GM18502 (cell line): ENCODE measurements around the gene FUT9.

Source experiments
- ATAC-seq: cut with Tn5 transposase; IDR thresholded peaks from one replicate; pipeline ENCODE4 v1.9.1; 2021; ENCODE audit warnings: mild to moderate bottlenecking; ENCODE audit not compliant: unreplicated experiment, poor library complexity

The FUT9 gene

DNA sequence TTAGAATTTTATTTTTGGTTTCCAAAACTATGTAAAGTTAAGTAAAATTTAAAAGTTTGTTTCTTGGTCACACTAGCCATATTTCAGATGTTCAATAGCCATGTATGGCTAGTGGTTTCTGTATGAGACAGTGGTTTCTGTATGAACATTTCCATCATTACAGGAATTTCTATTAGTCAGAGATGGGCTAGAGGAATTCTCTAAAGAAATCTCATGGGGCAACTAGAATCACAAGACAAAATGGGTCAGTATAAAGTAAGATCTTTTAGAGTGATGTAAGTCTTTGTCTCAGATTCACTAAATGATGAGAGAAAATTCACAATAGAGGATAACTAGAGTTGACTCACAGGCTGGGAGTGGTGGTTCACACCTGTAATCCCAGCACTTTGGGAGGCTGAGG lies 149.0 kb downstream of the FUT9 start:
- peak; percentile 64 for ATAC-seq

DNA sequence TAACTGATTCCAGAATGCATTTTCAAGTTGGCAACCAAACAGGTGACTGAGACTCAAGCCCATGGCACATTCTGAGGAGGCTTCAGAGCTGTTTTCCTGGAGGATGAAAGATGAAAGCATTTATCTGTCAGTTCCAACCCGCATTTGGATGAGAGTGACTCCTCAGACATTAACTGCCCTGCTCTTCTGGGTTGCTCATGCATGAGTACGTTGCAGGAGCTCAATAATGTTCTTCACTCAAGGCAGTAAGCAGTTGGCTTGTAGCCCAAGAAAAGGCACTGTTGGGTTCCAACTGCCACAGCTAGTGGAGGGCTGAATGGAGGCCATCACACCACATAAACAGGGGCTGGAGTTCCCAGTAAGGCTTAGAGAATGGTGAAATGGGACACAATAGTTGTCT lies 155.3 kb downstream of the FUT9 start:
- no peak for ATAC-seq

DNA sequence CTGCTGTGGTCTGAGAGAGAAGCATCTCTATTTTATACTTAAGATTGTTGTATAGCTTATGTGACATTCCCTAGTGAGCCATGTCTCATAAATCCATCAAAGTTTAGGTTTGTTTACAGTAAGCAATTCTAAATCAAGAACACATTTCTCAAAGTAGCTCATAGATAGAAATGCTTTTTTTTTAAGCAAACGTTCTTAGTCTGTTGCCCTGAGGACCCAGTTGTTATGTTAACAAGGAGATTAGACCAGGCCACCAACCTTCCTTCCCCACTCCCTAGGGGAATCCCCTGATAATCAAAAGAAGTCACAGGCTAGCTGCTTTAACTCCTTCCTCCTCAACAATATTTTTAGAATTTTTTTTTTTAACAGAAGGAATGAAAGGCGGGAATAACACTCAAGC lies 169.0 kb downstream of the FUT9 start:
- ATAC-seq = no peak

DNA sequence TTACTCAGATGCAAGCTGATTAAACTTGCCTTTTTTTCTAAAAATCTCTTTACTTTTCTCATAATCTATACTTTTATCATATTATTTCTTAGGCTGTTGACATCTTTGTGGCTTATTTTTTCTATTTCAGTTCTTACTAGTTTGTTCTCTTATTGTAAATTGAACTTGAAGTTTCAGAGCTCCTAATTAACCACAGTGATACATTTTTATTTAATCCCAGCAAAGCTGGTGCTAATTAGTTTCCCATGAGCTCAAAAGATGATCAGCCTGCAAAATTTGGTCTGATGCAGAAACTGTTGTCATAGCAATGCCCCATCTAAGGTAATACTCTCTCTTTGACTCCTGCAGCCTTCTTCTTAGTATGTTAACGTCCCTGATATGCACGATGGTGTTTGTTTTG lies 170.3 kb downstream of the FUT9 start:
- no peak for ATAC-seq

DNA sequence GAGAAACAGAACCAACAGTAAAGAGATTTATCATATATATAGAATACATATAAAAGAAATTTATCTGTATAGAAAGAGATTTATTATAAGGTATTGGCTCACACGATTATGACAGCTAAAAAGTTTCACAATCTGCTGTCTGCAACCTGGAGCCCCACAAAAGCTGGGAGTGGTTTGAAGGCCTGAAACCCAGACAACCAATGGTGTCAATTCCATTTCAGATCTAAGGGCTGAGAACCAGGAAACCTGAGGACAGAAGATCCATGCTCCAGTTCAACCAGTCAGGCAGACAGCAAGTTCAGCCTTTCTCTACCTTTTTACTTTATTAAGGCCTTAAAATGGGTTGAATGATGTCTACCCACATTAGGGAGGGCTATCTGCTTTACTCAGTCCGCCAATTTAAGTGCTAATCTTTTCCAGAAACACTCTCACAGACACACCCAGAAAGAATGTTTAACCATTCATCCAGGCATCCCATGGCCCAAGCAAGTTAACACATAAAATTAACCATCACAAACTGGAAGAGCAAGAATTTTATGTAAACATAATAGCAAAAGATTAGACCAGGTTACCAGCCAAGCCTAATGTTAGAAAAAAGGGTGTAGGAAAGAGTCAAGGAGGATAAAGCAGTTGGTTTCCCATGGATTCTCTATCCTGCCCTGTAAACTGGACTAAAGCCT lies 170.9 kb downstream of the FUT9 start:
- ATAC-seq = no peak

DNA sequence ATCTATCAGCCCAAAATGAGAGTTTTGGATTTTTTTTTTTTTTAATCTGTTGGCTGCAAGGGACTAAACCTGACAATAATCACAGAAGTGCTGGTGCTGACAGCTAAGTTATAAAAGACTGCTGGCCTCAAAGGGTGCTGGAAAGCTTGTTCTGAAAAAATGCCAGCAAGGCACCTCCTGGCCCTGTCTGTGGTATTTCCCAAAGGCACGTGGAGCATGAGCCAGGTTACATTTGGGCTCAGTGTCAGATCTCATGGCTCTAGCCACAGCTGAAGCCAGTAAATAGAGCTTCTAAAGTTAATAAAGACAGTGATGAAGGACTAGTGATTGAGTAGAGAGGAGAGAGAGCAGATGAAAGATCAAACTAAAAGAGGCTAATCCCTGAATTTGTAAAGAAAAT lies 178.9 kb downstream of the FUT9 start:
- ATAC-seq = no peak

DNA sequence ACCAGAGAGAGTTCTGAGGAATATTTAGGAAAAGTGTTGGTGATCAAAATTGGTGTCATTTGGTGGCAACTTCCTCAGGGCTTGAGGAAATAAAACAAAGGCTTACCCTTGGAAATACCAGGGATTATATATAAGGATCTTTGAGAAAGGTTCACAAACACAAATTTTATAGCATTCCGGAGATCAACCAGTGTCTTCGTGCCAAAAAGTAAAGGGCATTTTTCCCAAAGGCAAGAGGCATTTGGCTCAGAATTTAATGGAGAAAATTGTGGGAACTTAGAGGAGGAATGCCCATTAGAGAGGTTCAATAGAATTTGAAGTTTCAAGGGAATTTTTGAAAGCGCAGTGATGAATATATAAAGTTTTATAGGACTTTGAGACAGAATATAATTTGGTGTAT lies 179.5 kb downstream of the FUT9 start:
- no peak for ATAC-seq

DNA sequence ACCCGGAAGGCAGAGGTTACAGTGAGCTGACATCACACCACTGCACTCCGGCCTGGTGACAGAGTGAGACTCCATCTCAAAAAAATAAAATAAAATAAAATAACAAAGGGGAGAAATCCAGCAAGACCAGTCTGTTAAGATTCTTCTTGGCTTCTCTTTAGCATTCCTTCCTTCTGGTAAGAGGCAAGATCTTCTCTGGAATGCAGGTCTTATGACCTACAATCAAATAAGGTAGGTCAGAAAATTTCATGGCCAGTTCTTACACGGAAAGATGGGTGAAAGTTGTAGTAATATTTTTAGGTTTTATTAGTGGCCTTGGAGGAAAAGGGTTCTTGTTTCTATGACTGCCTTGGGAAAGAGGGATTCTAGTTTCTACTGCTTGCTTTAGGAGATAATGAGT lies 180.9 kb downstream of the FUT9 start:
- ATAC-seq = no peak

DNA sequence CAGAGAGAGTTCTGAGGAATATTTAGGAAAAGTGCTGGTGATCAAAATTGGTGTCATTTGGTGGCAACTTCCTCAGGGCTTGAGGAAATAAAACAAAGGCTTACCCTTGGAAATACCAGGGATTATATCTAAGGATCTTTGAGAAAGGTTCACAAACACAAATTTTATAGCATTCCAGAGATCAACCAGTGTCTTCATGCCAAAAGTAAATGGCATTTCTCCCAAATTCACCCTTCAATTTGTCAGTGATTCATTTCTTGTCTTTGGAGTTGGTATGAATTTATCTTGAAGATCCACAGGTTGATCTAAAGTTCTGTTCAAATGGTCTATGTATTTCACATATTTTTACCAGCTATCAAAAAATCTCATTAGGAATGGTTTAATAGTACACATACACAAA lies 181.5 kb downstream of the FUT9 start:
- ATAC-seq = no peak

DNA sequence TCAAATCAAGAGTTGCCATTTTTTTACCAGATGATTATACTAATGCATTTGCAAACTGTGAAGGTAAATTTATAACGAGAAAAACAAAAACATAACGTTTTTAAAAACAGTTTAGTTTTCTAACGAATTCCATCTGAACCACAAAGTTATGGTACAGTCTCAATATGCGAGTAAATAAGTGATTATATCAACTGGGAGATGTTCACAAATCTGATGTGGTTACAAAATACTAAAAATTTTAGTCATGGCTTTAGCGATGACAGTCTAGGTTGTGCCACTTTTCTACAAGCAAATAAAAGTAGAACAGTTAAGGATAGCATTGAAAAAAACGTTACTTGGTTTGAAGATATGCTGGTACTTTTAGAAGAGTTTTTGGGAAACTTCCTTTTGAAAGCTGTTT lies 186.8 kb downstream of the FUT9 start:
- no peak for ATAC-seq

DNA sequence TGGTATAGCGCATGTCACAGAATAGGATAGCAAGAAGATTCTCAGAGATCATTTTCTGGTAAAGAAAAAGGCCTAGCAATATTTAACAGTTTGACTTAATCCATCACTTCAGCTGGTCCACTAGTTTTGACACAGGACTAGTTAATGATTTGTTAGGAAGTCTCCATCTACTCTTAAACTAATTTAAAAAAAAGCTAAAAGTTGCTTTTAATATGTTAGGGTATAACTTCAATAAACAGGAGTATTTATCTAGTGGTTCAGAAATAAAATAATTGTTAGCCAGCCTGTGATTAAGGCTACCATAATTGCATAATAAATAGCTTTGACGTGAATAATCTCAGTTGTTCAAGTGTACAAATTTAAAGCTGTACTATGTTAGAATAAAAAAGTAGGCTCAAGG lies 195.6 kb downstream of the FUT9 start:
- ATAC-seq = no peak

DNA sequence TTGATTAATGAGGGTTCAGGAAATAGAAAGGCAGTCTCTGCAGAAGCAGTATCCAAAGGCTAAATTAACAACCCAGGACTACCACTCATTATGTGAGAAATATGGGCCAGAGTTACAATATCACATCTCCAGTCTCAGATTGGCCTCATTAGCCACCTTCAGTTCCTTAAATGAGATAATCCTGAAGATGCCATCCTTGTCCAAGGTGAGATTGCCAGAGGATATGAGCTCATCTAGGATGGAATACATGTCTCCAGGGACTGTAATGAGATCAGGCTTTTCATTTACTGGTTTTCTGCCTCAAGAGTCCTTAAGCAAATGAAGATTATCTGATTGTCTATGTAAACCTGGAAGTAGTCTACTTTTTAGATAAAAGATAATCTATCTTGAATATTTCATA lies 196.3 kb downstream of the FUT9 start:
- ATAC-seq = no peak

DNA sequence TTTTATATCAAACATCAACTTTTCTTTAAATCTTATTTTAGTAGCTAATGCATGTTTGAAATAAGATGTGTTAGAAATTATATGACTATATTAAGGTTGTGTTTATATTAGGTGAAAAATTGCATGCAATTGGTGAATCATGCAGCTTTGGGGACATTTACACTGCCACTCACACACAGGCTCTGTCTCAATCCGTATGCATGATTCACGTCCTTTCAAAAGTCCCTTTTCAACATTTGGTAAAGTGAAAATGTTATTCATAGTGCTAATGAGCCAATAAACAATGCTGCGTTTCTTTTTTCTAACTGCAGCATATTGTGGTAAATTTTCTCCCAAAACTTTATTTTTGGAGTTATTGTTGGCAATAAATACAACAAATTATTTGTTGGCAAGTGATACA lies 198.0 kb downstream of the FUT9 start:
- ATAC-seq = no peak

DNA sequence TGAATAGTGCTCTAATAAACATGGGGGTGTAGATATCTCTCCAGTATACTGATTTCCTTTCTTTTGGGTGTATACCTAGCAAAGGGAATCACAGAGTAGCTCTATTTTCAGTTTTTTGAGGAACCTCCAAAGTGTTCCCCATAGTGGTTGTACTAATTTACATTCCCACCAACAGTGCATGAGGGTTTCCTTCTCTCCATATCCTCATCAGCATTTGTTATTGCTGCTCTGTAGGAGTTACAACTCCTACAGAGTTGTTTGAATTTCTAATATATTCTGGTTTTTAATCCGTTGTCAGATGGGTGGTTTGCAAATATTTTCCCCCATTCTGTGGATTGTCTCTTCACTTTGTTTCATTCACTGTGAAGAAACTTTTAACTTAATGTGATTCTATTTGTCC lies 207.9 kb downstream of the FUT9 start:
- no peak for ATAC-seq

DNA sequence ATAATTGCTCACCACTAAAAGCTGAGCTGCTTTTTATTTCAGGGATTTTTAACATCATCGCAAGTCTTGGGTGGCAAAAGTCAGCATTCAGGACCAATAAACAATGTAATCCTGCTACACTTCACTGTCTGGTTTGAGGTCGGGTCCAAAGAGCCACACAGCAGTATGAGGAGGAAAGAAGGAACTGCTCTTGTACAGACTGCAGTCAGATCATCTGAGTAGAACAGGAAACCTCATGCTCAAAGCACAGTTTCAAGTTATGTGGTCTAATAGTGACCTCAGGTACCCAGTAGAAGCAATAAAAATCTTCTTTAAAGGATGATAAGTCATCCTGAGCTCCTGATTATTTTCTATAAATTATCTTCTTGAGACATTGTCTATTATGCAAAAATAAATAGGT lies 211.4 kb downstream of the FUT9 start:
- no peak for ATAC-seq

DNA sequence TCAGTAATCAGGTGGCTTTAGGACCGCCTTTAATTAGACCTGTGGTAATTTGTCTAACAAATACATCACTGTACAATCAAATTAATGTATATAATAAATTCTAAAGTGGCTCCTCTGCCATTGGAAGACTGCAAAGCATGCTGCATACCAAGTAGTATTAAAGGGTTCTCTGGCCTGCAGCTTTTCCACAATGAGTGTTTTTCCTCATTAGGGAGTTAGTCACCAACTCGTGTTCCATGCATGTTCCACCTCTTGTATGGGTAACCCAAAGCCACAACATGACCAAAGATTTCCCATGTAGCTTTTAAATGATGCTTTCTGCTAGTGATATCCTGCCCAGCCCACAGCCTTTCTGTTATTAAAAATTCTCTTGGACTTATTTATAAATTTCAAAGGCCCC lies 218.7 kb downstream of the FUT9 start:
- no peak for ATAC-seq

DNA sequence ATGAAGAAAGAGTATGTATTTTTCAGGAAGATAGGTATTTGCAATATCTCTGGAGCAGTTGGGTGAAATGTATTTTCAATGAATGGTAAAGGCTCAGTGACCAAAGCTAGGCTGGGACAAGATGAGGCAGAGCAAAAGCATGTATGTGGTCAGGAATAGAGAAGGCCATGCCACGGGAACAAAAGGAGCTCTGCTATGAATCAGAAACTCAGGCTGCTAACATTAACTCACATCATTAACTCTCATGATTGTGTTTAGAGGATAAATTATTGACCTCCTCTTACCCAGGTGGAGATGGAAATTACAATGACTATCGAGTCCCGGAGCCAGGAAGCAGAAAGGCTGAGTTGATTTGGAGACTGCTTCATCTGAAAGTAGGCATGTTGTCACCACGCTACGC lies 220.2 kb downstream of the FUT9 start:
- ATAC-seq = no peak

DNA sequence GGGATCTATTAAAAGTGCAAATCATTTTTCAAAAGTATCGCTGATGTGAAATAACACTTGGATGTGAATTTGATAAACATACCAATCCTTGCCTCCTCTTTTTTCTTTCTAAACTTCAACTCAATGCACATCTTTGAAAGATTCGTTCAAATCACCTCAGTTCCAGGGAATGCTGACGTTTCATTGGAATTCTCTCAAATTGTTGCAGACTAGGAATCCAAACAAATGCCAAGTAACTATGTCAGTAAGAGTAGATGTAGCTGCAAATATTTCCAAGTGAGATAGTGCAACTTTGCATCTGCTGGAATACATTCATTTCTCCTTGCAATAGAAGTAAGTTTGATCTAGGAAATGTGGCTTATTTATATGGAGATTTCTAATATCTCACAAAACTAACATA lies 220.7 kb downstream of the FUT9 start:
- ATAC-seq = no peak

DNA sequence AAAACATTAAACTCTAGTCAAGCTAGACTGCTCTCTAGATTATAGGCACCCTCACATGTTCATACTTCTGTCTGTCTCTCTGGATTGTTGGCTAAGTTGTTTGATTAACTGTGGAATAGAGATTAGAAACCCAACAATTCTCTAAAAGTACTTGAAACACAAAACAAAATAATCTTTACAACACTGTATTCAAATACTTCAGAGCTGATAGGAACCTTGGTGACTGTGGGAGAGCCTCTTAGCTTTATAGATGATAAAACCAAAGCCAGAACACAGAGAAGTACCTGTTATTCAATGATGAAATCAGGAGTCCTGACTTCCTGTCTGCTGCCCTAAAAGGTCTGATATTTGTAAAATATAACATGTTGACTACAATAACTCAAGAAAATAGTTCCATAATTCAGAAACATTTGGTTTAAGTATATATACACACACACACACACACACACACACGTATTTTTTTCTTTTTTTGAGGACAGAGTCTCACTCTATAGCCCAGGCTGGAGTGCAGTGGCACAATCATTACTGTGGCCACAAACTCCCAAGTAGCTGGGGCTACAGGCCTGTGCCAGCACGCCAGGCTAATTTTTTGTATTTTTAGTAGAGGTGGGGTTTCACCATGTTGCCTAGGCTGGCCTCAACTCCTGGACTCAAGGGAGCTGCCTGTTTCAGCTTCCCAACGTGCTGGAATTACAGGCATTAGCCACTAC lies 222.0 kb downstream of the FUT9 start:
- no peak for ATAC-seq

DNA sequence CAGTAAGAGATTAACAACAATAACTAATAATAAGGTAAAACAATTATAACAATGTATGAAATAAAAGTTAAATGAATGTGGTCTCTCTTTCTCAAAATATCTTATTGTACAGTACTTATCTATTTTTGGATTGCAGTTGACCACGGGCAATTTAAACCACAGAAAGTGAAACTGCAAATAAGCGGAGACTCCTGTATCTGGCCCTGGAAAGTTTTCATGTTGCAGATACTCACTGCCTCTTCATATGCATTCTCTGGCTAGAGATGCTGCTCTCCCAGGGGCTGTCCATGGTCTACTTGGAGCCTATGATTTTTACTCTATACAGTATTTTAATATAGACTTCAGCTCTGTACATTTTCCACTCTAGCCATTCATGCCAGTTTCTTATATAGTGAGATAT lies 230.8 kb downstream of the FUT9 start:
- no peak for ATAC-seq

DNA sequence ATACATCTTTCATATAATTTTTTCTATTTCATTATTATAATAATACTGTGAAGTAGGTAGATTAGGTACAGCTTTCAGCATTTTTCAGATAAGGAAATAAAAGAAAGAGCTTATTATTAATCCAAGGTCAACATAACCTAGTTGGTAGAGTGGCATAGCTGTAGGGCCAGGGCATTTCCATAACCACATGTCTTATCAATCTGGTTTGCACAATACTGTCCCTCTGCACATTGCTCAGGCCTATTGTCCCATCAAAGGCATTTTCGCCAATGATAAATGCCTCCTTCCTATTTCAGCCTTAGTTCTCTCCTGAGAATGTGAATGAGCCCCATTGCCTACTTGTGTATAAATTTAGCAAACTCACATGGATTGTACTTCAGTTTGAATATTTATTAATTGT lies 234.0 kb downstream of the FUT9 start:
- no peak for ATAC-seq

DNA sequence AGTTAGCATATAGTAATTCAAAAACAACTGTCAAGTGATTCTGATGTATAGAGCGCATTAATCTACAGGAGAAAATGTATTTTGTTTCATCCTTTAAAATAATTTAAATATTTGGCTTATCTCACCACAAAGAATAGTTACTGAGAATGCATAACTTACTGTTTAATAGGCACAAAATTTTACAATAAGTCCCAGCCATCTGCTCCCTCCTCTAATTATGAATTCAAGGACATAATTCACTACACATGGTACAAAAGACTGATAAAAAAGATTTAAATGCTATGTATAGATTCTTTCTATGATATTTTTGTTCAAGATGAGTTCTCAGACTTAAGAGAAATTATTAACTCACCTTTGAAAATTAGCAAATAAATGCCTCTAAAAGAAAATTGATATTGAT lies 242.0 kb downstream of the FUT9 start:
- no peak for ATAC-seq
